Fibroblast of skin of scalp (primary cell): ENCODE measurements around the gene PACS1.
"Not testable (repeated sequence)": the region's sequence is repeated elsewhere in the genome, so short reads cannot be mapped to it uniquely, and the experiment has no call there.

Experiments used
- DNase-seq: peaks from one replicate; pipeline ENCODE4 v3.0.0-alpha.2; 2013

Gene PACS1

DNA sequence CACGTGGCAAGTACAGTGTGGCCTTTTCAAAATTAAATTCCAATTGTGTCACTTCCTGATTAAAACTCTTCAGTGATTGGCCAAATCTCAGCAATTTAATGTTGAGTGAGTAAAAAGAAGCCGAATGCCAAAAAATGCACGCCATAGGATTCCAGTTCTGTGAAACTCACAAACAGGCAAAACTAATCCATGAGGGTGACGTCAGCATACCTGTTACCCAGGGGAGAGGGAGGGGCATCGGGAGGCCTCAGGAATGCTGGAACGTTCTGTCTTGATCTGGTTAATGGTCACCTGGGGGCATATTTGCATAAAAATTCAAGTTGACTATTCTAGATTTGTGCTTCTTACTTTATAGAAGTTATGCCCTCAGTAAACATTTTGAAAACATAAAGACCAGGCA, 158.4 kb downstream of the PACS1 start:
- DNase-seq = no peak

GRCh38 chr11:66230156-66230555, 160.1 kb downstream of the PACS1 start:
- DNase-seq = no peak

- DNase-seq = no peak
These were observed 160.9 kb downstream of the PACS1 start for GRCh38 chr11:66230978-66231377.

DNA sequence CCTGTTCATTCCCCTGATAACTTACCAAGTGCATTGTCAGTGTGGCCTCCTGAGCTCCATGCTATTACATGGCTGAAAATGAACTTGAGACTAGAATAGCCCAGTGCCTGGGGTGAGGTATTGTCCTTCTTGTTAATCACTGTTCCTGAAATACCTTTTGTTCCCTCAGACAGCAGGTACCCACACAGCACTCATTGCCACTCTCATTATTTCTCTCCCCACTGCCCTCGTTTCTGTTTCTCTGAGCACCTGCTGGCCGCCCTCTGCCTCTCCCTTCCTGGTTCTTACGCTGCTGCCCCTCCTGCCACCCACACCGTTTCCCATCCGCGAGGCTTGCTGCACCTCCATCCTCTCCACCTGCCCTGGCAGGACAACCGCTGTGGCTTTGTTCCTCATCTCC, 161.5 kb downstream of the PACS1 start:
- no peak for DNase-seq

DNA sequence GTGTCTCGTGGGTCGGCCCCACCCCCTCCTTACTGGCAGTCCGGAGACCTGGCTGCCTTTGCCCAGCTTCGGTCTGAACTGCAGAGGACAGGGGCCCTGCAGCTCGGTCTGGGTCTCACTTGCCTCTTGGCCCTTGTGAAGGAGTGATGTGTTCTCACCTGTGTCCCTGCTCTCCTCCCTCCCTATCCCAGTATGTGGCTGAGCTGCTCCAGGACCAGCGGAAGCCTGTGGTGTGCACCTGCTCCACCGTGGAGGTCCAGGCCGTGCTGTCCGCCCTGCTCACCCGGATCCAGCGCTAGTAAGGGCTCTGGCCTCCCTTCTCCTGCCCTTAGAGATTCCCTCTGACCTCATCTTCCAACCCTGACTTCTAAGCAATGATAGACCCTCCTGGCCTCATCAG, 162.7 kb downstream of the PACS1 start:
- DNase-seq = no peak

GRCh38 chr11:66233301-66233700, 163.2 kb downstream of the PACS1 start:
- no peak for DNase-seq

DNA sequence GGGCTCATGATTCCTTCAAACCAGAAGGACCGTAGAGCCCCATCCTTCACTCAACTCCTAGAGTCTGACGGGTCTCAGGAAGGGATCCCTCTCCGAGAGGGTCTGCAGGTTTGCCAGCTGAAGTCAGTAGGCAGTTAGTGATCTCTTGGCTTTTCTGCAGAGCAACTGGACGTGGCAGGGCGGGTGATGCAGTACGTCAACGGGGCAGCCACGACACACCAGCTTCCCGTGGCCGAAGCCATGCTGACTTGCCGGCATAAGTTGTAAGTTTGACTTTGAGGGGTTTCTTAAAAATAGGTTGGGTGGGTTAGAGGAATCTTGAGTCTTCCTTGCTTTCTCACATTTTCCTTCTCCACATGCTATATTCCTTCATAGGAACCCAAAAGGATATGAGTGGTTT, 165.1 kb downstream of the PACS1 start:
- DNase-seq = no peak

DNA sequence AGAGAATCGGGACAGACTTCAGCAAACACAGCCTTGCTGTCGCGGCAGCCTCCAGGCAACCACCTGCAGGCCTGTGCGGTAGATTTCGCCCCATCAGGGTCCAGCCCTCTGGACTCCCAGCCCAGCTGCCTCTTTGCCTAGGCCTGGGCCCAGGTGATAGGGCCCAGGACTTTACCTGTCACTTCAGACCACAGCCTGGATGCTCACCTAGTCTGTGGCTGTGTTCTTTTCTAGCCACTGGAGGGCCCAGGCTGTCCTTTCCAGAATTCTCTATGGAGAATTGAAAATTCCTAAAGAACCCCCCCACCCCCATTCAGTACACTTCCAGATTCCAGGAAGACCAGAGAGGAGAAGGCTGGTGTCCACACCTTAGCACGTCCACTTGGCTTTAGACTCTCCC, 167.8 kb downstream of the PACS1 start:
- no peak for DNase-seq

DNA sequence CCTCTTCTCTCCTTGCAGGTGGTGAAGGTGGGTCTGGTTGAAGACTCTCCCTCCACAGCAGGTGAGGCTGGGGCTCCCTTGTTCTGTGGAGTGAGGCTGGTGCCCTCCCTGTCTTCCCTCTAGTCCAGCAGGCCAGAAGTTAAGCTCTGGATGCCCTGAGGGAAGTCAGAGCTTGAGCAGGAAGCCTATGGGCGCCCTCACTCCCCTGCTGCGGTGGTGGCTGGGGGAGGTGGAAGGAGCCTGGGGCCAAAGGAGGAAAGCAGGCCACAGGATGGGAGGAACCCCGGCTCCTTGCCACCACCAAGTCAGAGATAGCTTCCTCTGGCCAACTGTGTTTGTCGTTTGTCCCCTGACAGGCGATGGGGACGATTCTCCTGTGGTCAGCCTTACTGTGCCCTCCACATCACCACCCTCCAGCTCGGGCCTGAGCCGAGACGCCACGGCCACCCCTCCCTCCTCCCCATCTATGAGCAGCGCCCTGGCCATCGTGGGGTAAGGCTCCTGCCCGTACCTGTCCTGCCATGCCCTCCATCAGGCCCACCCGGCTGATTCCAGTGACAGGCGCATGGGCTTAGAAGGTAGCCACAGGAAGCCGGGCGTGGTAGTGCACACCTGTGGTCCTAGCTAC, 168.8 kb downstream of the PACS1 start:
- DNase-seq = no peak

GRCh38 chr11:66239511-66239910, 169.4 kb downstream of the PACS1 start:
- no peak for DNase-seq

- DNase-seq = no peak
These were observed 170.1 kb downstream of the PACS1 start for GRCh38 chr11:66239998-66240780.

GRCh38 chr11:66240781-66241136, 170.7 kb downstream of the PACS1 start:
- no peak for DNase-seq

GRCh38 chr11:66242095-66242765, 172.2 kb downstream of the PACS1 start:
- no peak for DNase-seq

GRCh38 chr11:66243782-66244535, 173.9 kb downstream of the PACS1 start:
- DNase-seq = no peak

GRCh38 chr11:66247295-66247694, 177.2 kb downstream of the PACS1 start:
- DNase-seq = no peak

DNA sequence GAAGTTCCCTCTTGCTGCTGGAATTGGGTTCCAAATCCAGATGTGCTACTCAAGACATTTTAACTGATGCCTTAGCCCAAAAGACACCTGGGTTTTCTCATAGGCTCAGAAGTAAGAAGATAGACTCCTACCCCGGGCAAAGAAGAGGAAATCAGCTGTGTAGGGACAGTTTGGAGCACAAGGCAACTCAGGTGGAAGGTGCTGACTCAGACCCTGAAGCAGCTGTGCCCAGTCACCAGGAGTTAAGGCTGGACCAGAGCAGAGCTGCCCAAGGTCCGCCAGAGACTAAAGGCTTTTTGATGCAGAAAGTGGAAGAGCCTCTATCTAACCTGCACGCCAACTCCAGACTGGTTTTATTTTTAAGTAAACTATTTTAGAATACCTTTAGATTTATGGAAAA, 177.7 kb downstream of the PACS1 start:
- DNase-seq = no peak

DNA sequence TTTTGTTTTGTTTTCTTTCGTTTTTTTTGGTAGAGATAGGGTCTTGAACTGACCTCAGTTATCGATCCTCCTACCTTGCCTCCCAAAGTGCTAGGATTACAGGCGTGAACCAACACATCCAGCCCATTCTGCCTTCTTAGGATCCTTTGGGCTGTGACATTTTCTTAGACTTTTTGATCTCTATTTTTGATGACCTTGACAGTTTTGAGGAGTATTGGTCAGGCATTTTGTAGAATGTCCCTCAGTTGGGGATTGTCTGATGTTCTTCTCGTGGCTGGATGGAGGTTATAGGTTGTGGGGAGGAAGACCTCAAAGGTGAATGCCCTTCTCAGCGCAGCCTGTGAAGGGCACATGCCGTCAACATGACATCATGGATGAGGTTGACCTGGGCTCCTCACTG, 178.8 kb downstream of the PACS1 start:
- DNase-seq = no peak

GRCh38 chr11:66251809-66252208, 181.7 kb downstream of the PACS1 start:
- DNase-seq = no peak

DNA sequence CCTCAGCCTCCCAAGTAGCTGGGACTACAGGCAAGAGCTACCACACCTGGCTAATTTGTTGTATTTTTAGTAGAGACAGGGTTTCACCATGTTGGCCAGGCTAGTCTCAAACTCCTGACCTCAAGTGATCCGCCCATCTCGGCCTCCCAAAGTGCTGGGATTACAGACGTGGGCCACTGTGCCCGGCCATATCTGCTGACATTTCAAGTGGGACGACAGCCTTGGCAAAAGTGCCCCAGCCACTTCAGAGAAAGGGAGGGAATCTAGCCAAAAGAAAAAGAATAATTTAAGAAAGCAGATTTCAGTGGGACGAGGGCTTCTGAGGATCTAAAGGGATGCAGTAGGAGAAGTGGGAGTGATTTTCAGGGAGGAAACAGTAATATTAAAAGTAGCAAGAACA, 183.0 kb downstream of the PACS1 start:
- DNase-seq = not testable (repeated sequence)

DNA sequence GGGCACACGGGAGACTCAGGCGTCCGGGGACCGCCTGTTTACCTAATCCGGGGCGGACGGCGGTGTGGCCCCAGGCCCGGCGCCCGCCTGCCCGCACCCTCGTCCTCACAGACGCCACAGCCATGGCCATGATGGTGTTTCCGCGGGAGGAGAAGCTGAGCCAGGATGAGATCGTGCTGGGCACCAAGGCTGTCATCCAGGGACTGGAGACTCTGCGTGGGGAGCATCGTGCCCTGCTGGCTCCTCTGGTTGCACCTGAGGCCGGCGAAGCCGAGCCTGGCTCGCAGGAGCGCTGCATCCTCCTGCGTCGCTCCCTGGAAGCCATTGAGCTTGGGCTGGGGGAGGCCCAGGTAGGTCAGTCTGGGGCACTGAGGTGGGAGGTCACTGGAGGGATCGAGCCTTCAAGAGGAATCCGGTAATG, 188.4 kb downstream of the PACS1 start:
- DNase-seq = no peak

- no peak for DNase-seq
These were observed 189.2 kb downstream of the PACS1 start for GRCh38 chr11:66259225-66259624.

GRCh38 chr11:66259956-66260355, 189.9 kb downstream of the PACS1 start:
- DNase-seq = no peak

GRCh38 chr11:66261578-66261977, 191.5 kb downstream of the PACS1 start:
- DNase-seq = no peak
